DLD1 (cell line): ENCODE measurements around the gene CNOT10.
"Not testable (repeated sequence)": the region's sequence is repeated elsewhere in the genome, so short reads cannot be mapped to it uniquely, and the experiment has no call there.

ENCODE experiments used
- in situ Hi-C: cut with HindIII; loops from 2 replicates; pipeline ENCODE4 v1.10.0; 2017; ENCODE audit warnings: low sequenced_read_pairs

Gene CNOT10

DNA sequence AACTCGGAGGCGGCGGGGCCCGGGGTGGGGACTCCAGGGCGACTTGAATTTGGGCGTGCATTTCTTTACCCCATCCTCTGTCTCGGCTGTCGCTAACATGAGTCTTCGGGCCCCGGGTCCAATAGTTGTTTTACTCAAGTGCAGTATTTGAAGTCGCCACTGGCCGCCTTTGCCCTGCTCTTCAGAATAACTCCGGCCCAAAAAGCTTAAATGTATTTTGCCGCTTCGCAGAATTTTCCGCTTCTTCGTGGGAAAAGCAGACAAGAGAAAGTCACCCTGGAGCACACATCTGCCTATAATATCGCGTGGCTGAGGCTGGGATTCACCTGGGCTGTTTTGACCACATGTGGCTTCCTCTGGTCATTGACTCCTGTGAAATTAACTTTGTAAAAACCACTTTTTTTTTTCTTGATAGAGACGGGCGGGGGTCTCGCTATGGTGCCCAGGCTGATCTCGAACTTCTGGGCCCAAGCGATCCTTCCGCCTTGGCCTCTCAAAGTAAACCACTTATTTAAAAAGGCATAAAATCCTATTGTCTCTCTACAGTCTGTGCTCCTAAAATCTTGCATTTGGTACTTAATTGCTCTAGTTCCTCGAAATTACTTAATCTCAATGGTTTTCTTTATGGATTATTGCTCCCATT is 676 bp downstream of the CNOT10 start:
- in situ Hi-C loops, result loop anchor here (25.0 kb wide), 1 partner anchor 523 kb away; no protein-coding TSS in a partner anchor

GRCh38 chr3:32686713-32687112 is 1.7 kb downstream of the CNOT10 start:
- in situ Hi-C loops, result loop anchor here (25.0 kb wide), 1 partner anchor 524 kb away; no protein-coding TSS in a partner anchor

- in situ Hi-C loops, result loop anchor here (25.0 kb wide), 1 partner anchor 530 kb away; no protein-coding TSS in a partner anchor
Measured at GRCh38 chr3:32691847-32692246, 6.9 kb downstream of the CNOT10 start.

DNA sequence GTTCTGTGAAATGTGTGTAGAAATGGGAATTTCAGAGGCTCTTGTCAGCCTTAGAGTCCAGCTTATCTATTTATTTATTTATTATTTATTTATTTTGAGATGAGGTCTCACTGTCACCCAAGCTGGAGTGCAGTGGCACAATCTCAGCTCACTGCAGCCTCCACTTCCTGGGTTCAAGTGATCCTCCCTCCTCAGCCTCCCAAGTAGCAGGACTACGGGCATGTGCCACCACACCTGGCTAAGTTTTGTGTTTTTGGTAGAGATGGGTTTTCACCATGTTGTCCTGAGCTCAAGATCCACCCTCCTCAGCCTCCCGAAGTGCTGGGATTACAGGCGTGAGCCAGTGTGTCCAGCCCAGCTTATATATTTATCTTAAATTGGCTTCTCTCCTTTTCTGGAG is 11.5 kb downstream of the CNOT10 start:
- in situ Hi-C loops, result loop anchor here (25.0 kb wide), 1 partner anchor 534 kb away; no protein-coding TSS in a partner anchor

DNA sequence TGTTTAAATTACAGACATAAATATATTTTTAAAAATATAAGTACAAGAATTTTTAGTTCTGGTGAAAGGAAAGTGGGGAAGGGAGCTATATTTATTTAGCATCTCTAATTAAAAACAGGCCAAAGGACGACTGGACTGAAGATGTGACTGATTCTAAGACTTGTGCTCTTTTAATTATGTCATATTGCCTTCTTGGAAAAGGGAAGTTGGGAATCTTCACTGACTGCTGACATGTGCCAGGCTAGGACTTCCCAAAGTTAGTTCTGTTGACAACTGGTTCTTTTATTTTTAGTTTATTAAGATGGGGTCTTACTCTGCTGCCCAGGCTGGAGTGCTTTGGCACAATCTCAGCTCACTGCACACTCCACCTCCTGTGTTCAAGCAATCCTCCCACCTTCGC is 13.5 kb downstream of the CNOT10 start:
- in situ Hi-C loops, result loop anchor here (25.0 kb wide), 1 partner anchor 536 kb away; no protein-coding TSS in a partner anchor

- in situ Hi-C loops, result loop anchor here (25.0 kb wide), 1 partner anchor 537 kb away; no protein-coding TSS in a partner anchor
Measured at GRCh38 chr3:32699429-32699828, 14.4 kb downstream of the CNOT10 start.

DNA sequence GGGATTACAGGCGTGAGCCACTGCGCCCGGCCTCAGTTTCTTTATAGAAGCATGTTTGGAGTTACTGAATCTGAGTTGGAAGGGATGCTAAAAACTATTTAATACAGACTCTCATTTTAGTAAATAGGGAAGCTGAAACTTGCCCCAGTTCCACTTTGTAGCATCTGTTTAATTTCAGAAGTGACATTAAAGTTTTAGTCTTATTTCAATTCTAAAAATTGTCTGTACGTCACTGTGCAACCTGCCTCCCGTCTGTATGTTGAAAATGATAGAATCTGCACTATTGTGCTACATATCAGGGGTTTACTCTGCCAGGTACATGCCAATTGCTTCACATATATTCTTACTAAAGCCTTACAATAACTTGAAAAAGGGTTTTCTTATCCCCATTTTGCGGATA is 15.3 kb downstream of the CNOT10 start:
- in situ Hi-C loops, result no loop called here

DNA sequence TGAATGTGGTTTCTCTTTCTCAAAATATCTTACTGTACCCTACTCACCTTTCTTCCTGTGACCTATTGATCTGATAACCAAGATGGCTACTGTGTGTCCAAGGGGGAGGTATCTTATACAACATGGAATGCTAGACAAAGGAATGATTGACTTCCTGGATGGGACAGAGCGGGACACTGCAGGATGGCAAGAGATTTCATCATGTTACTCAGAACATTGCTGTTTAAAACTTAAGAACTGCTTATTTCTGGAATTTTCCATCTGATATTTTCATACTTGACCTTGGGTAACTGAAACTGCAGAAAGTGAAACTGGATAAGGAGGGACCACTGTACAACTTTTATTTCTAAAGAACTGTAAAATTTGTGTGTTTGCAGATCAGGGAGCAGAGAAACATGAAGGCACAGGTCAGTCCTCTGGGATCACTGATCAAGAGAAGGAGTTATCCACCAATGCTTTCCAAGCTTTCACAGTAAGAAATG is 18.5 kb downstream of the CNOT10 start:
- in situ Hi-C loops, result no loop called here

DNA sequence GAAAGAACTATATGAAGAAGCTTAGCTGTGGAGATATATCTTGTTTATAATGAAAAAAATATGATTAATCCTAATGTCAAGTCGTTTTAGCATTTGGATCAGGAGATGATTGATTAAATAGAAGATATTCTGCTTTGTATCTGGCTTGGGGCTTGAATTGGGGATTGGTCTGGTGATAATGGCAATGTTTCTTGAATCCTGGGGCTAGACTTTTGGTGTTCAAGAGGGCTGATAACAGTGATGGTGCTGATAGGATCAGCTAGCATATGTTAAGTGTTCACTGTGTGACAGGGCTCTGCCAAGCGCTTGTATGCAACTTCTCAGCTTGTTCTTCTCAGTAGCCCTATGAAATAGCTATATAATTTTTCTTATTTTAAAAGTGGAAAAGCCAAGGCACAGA is 20.2 kb downstream of the CNOT10 start:
- in situ Hi-C loops, result no loop called here

DNA sequence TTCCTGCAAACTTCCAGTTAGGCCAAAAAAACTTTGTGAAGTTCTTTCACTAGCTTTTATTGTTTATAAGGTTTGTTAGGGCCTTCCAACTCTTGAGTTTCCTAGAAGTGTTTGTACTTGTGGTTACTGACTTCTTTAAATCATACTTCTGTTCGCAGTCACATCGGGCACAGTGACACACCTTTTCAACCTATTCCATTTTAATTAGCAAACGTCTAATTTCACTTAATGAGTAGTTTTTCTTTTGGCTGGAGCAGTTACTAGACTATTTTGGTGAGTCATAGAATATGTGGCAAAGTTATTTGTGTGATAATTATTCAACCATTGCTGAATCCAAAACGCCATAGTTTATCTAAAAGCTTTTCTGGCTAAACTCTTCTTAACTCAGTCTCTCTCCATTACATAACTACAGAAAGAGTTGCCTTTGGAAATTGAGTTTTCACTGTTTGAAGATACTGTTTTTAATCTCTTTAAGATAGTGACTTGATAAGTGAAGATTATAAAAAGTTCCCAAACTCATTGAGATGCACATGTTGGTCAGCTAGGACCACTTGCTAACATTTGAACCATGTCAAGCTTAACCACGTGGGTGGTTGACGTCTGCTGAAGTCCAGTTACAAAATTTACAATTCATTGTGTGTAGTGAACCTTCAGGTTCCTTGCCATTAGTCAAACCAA is 21.5 kb downstream of the CNOT10 start:
- in situ Hi-C loops, result no loop called here

DNA sequence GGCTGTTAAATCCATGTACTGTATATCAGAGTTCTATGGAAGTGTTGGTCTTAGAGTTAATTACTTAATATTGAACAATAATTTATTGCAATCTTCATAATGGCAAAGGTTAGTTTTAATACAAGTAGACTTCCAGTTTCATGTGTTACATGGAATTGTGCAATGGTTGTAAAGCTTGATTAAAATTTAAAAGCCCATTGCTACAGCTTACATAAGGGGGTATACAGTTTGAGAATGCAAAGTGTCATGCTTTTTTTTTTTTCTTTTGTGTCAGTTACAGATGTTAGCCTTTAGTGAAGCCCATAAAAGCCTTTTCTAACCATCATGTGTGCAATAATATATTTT is 22.0 kb downstream of the CNOT10 start:
- in situ Hi-C loops, result no loop called here

- in situ Hi-C loops, result no loop called here
Measured at GRCh38 chr3:32708672-32709283, 23.8 kb downstream of the CNOT10 start.

DNA sequence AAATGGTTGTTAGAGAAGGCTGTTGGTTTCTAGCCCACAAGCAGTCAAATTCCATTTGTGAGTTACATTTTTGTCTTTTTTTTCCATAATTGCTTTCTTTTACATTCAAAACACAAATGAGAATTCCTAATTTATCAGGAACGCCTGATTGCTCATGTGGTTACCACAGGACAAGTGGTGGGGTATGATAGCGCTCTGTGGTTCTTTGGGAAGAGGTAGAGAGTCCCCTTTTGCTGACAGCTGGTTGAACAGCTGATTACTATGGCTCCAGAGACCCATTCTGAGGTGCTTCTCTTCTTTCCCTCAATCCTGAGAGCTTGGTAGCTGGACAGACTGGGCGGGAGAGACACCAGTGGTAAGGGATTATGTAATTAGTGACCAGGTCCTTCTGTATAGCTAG is 24.4 kb downstream of the CNOT10 start:
- in situ Hi-C loops, result no loop called here

GRCh38 chr3:32712506-32713055 is 27.6 kb downstream of the CNOT10 start:
- in situ Hi-C loops, result loop anchor here (5.0 kb wide), 1 partner anchor 60 kb away; no protein-coding TSS in a partner anchor

GRCh38 chr3:32713181-32713580 is 28.2 kb downstream of the CNOT10 start:
- in situ Hi-C loops, result loop anchor here (5.0 kb wide), 1 partner anchor 59 kb away; no protein-coding TSS in a partner anchor

- in situ Hi-C loops, result no loop called here
Measured at GRCh38 chr3:32719335-32719734, 34.3 kb downstream of the CNOT10 start.

DNA sequence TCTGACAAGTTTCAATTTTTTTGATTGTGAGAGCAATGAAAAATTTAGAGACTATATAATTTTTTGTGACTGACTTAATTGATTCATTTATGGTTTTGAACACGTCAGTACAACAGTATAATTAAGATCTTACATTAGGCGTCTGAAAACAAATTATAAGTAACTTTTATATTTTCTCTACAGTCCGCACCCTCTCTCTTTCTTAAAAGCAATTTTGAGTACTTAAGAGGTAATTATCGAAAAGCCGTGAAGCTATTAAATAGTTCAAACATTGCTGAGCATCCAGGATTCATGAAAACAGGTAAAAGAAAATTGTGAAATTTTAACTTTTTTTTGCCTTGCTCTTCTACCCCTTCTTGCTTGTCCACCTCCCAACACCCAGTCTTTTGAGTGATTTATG is 34.9 kb downstream of the CNOT10 start:
- in situ Hi-C loops, result no loop called here

GRCh38 chr3:32725721-32726120 is 40.7 kb downstream of the CNOT10 start:
- in situ Hi-C loops, result no loop called here

DNA sequence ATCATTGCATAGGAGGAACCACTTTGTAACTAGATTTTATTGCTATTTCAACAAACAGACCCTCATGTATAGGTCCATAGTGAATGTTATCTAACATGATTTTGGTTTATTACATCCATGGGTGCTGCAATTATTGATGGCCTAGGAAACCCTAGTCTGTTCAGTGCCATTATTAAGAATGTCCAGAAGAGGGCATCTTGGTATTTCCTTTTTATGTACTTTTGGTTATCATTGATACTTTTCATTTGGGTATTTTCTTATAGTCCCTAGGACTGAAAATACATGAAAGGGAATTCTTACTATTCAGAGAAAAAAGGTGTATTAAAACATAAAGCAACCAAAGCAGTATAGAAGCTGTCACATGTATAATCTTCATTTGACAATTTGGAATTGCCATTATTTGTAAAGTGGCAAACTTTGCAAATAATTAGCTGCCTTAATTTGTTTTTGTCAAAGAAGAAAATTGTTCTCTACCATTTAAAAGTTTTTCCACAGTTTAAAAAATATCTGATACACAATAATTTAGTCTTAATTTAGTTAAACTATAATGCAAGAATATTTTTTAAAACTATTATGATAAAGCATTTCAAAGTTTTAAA is 48.7 kb downstream of the CNOT10 start:
- in situ Hi-C loops, result no loop called here

- in situ Hi-C loops, result no loop called here
Measured at GRCh38 chr3:32734756-32735155, 49.8 kb downstream of the CNOT10 start.

GRCh38 chr3:32743470-32743869 is 58.5 kb downstream of the CNOT10 start:
- in situ Hi-C loops, result not testable (repeated sequence)
